AG04450 (cell line): ENCODE measurements around the gene MRAP. TPM values are rescaled to one million over a fixed set of nuclear protein-coding genes. Genes with fewer than 3 reads are reported as not detected.

ENCODE experiments used
- CTCF ChIA-PET: fragments of 300-600, 350-600 bp; formaldehyde crosslinking; extraction: SDS; loops from one replicate; lab custom pipeline; 2022; ENCODE audit warnings: antibody characterized with exemption, inconsistent platforms; lab: Charles Lee
- POLR2A ChIA-PET: fragments of 350-600 bp; formaldehyde crosslinking; extraction: SDS; loops from one replicate; lab custom pipeline; 2021; ENCODE audit warnings: antibody characterized with exemption, inconsistent platforms; lab: Yijun Ruan, JAX
- DNase-seq: peaks from one replicate; pipeline ENCODE4 v3.0.0-alpha.2; 2011; ENCODE audit warnings: low read depth, low spot score
- H3K27ac ChIP-seq: one replicate; pipeline ENCODE4 v1.5.1; 2012; ENCODE audit warnings: low read depth, low read length, control low read depth
- H3K27me3 ChIP-seq: one replicate; pipeline ENCODE4 v1.6.0; 2012; ENCODE audit warnings: low read length; ENCODE audit not compliant: control insufficient read depth, insufficient read depth
- H3K4me3 ChIP-seq: 2 replicates; pipeline ENCODE4 v1.5.1; 2011; ENCODE audit warnings: mild to moderate bottlenecking, low read depth, low read length, control low read depth
- H3K9me3 ChIP-seq: 2 replicates; pipeline ENCODE4 v1.5.1; 2012; ENCODE audit warnings: low read length; ENCODE audit not compliant: control insufficient read depth, insufficient read depth
- CTCF ChIP-seq: IDR thresholded peaks from 2 replicates; pipeline ENCODE4 v1.5.1; 2011; ENCODE audit warnings: low read depth, low read length, control low read depth, inconsistent platforms
- polyA plus RNA-seq: library from polyadenylated mRNA; depleted of rRNA; stranded (reverse); fragments of >200 nt; gene quantifications from 2 replicates; pipeline ENCODE4 v1.2.3, GENCODE V29; 2011

Gene MRAP
- polyA plus RNA-seq, 1 experiment: not detected

GRCh38 chr21:32314806-32315205, 16.2 kb downstream of the MRAP start:
- DNase-seq: no peak
- TF ChIP-seq CTCF: no peak
- ChIA-PET POLR2A (no interaction called here), CTCF (no interaction called here)
- Histone ChIP-seq H3K27me3 (no peaks in the 10 kb centered on the region), H3K27ac (no peak overlapping the region), H3K4me3 (no peak overlapping the region), H3K9me3 (no peaks in the 10 kb centered on the region)

- no peak for TF ChIP-seq CTCF
- ChIA-PET POLR2A (no interaction called here), CTCF (no interaction called here)
- no peak for DNase-seq
- no peak overlapping the region for H3K27ac ChIP-seq
- no peak overlapping the region for H3K4me3 ChIP-seq
- no peaks in the 10 kb centered on the region for H3K9me3 ChIP-seq
- H3K27me3 ChIP-seq: no peaks in the 10 kb centered on the region
Observed at GRCh38 chr21:32315511-32316281, 17.0 kb downstream of the MRAP start.

GRCh38 chr21:32316361-32317215, 17.9 kb downstream of the MRAP start:
- POLR2A ChIA-PET: no interaction called here
- TF ChIP-seq CTCF: no peak
- CTCF ChIA-PET: no interaction called here
- H3K9me3 ChIP-seq: no peaks in the 10 kb centered on the region
- no peak for DNase-seq
- H3K27ac ChIP-seq: peak overlapping the region; percentile 11
- H3K4me3 ChIP-seq: no peak overlapping the region
- H3K27me3 ChIP-seq: no peaks in the 10 kb centered on the region

GRCh38 chr21:32317726-32318125, 19.1 kb downstream of the MRAP start:
- CTCF ChIA-PET: no interaction called here
- DNase-seq: no peak
- POLR2A ChIA-PET: no interaction called here
- Histone ChIP-seq H3K4me3 (no peak overlapping the region), H3K27me3 (no peaks in the 10 kb centered on the region), H3K27ac (no peak overlapping the region), H3K9me3 (no peaks in the 10 kb centered on the region)
- no peak for TF ChIP-seq CTCF

GRCh38 chr21:32319012-32319411, 20.4 kb downstream of the MRAP start:
- DNase-seq: no peak
- no peak overlapping the region for H3K27ac ChIP-seq
- H3K4me3 ChIP-seq: no peak overlapping the region
- CTCF ChIA-PET: no interaction called here
- TF ChIP-seq CTCF: no peak
- POLR2A ChIA-PET: interaction anchor here (0.7 kb wide), 1 partner anchor 11 kb away, joined by 3 read pairs; no protein-coding TSS in a partner anchor
- no peaks in the 10 kb centered on the region for H3K9me3 ChIP-seq
- no peaks in the 10 kb centered on the region for H3K27me3 ChIP-seq
